Adrenal gland (tissue), 5 donors: Measurements from ENCODE around the gene KRT72.

Experiments
- CTCF ChIP-seq, 6 experiments: fragments of 450-650 bp in 4 of 6; fragments of 200-600 bp in 2 of 6; sonication (generic) in 1 of 6; IDR thresholded peaks; 1 replicate in 5 of 6; 2 replicates in 1 of 6; pipeline versions ENCODE4 v1.5.1 to v1.8.0; 2016 to 2021; ENCODE audit warnings: antibody characterized with exemption in 6 of 6, mild to moderate bottlenecking in 2 of 6, moderate library complexity in 1 of 6
- POLR2A ChIP-seq, 2 donors: fragments of 450-650 bp; IDR thresholded peaks; one replicate each; pipeline ENCODE4 v1.6.1; 2017; ENCODE audit warnings: antibody characterized with exemption in 2 of 2, mild to moderate bottlenecking in 2 of 2, moderate library complexity in 1 of 2
- donor health status: DM: no; HTN: no; CAD: no.

GRCh38 chr12:52590021-52590420, 11.2 kb downstream of the KRT72 start:
- TF ChIP-seq POLR2A (IDR thresholded peaks at IDR 0.05) = no peak
- no peak for TF ChIP-seq CTCF (IDR thresholded peaks at IDR 0.05)
